ENCODE measurements around the gene PLXND1. TPM values are rescaled to one million over a fixed set of nuclear protein-coding genes. Genes with fewer than 3 reads are reported as not detected.

Gene PLXND1
- total RNA-seq, 1 experiment from 2014 or later = 26.3 TPM

- Histone ChIP-seq H3K36me3 (ENCODE audit: control insufficient read depth, insufficient read depth, low read length) (no peaks in the 10 kb centered on the region), H3K9me3 (no peaks in the 10 kb centered on the region), H3K27me3 (replicated peaks; ENCODE audit: control insufficient read depth, insufficient read depth, low read length) (no peaks in the 10 kb centered on the region), H3K4me1 (no peaks in the 10 kb centered on the region), H3K4me3 (ENCODE audit: low read depth, low read length) (no peak overlapping the region)
- intact Hi-C loops (cut with micrococcal nuclease; ENCODE audit: unreplicated experiment) = no loop called here
- Mint-ChIP-seq H3K36me3 (ENCODE audit: insufficient read depth, unreplicated experiment) (no peaks in the 10 kb centered on the region), H3K27ac (ENCODE audit: unreplicated experiment) (no peak overlapping the region), H3K27me3 (ENCODE audit: insufficient read depth, unreplicated experiment) (no peaks in the 10 kb centered on the region), H3K4me1 (ENCODE audit: low read depth, unreplicated experiment) (no peaks in the 10 kb centered on the region), H3K4me3 (ENCODE audit: unreplicated experiment) (no peak overlapping the region), H3K9me3 (ENCODE audit: unreplicated experiment) (no peaks in the 10 kb centered on the region)
- ChIA-PET POLR2A (no interaction called here), CTCF (no interaction called here)
- TF ChIP-seq CTCF (IDR thresholded peaks at IDR 0.05; ENCODE audit: insufficient read depth in 1 of 2, low read depth in 1 of 2, low read length in 1 of 2, severe bottlenecking in 1 of 2, unreplicated experiment in 1 of 2) = no peak
- DNase-seq = no peak
- BruUV-seq (replicated peaks) = no TSS peak
Observed at GRCh38 chr3:129524081-129524480, 82.4 kb downstream of the PLXND1 start.

GRCh38 chr3:129522953-129523352 lies 83.5 kb downstream of the PLXND1 start:
- Mint-ChIP-seq H3K27me3 (ENCODE audit: insufficient read depth, unreplicated experiment) (no peaks in the 10 kb centered on the region), H3K4me1 (ENCODE audit: low read depth, unreplicated experiment) (no peaks in the 10 kb centered on the region), H3K27ac (ENCODE audit: unreplicated experiment) (no peak overlapping the region), H3K9me3 (ENCODE audit: unreplicated experiment) (no peaks in the 10 kb centered on the region), H3K4me3 (ENCODE audit: unreplicated experiment) (no peak overlapping the region), H3K36me3 (ENCODE audit: insufficient read depth, unreplicated experiment) (no peaks in the 10 kb centered on the region)
- no TSS peak for BruUV-seq (replicated peaks)
- ChIA-PET POLR2A (no interaction called here), CTCF (no interaction called here)
- no peak for TF ChIP-seq CTCF (IDR thresholded peaks at IDR 0.05; ENCODE audit: insufficient read depth in 1 of 2, low read depth in 1 of 2, low read length in 1 of 2, severe bottlenecking in 1 of 2, unreplicated experiment in 1 of 2)
- no peak for DNase-seq
- intact Hi-C loops (cut with micrococcal nuclease; ENCODE audit: unreplicated experiment) = no loop called here
- no peaks in the 10 kb centered on the region for H3K9me3 ChIP-seq
- H3K36me3 ChIP-seq (ENCODE audit: control insufficient read depth, insufficient read depth, low read length) = no peaks in the 10 kb centered on the region
- no peaks in the 10 kb centered on the region for H3K27me3 ChIP-seq (replicated peaks; ENCODE audit: control insufficient read depth, insufficient read depth, low read length)
- H3K4me3 ChIP-seq (ENCODE audit: low read depth, low read length) = no peak overlapping the region
- no peaks in the 10 kb centered on the region for H3K4me1 ChIP-seq

GRCh38 chr3:129521611-129522010 lies 84.9 kb downstream of the PLXND1 start:
- intact Hi-C loops (cut with micrococcal nuclease; ENCODE audit: unreplicated experiment) = no loop called here
- Mint-ChIP-seq H3K9me3 (ENCODE audit: unreplicated experiment) (no peaks in the 10 kb centered on the region), H3K36me3 (ENCODE audit: insufficient read depth, unreplicated experiment) (no peaks in the 10 kb centered on the region), H3K27ac (ENCODE audit: unreplicated experiment) (no peak overlapping the region), H3K27me3 (ENCODE audit: insufficient read depth, unreplicated experiment) (no peaks in the 10 kb centered on the region), H3K4me3 (ENCODE audit: unreplicated experiment) (no peak overlapping the region), H3K4me1 (ENCODE audit: low read depth, unreplicated experiment) (no peaks in the 10 kb centered on the region)
- ChIA-PET CTCF (no interaction called here), POLR2A (no interaction called here)
- BruUV-seq (replicated peaks) = no TSS peak
- TF ChIP-seq CTCF (IDR thresholded peaks at IDR 0.05; ENCODE audit: insufficient read depth in 1 of 2, low read depth in 1 of 2, low read length in 1 of 2, severe bottlenecking in 1 of 2, unreplicated experiment in 1 of 2) = no peak
- no peaks in the 10 kb centered on the region for H3K36me3 ChIP-seq (ENCODE audit: control insufficient read depth, insufficient read depth, low read length)
- H3K9me3 ChIP-seq = no peaks in the 10 kb centered on the region
- H3K4me1 ChIP-seq = no peaks in the 10 kb centered on the region
- H3K27me3 ChIP-seq (replicated peaks; ENCODE audit: control insufficient read depth, insufficient read depth, low read length) = no peaks in the 10 kb centered on the region
- no peak overlapping the region for H3K4me3 ChIP-seq (ENCODE audit: low read depth, low read length)
- no peak for DNase-seq

All from Caco-2 (cell line).